B cell (primary cell): Measurements from ENCODE around the gene PRXL2B.

Source experiments
- CTCF ChIP-seq: fragments of 200-600 bp; IDR thresholded peaks from one replicate; pipeline ENCODE4 v1.8.0; 2022; ENCODE audit warnings: antibody characterized with exemption, mild to moderate bottlenecking
- EZH2 ChIP-seq: IDR thresholded peaks from 2 replicates; pipeline ENCODE4 v1.6.1; 2012; ENCODE audit warnings: borderline replicate concordance, low read depth, mild to moderate bottlenecking, moderate library complexity, low read length; ENCODE audit not compliant: insufficient read depth, poor library complexity, severe bottlenecking

DNA sequence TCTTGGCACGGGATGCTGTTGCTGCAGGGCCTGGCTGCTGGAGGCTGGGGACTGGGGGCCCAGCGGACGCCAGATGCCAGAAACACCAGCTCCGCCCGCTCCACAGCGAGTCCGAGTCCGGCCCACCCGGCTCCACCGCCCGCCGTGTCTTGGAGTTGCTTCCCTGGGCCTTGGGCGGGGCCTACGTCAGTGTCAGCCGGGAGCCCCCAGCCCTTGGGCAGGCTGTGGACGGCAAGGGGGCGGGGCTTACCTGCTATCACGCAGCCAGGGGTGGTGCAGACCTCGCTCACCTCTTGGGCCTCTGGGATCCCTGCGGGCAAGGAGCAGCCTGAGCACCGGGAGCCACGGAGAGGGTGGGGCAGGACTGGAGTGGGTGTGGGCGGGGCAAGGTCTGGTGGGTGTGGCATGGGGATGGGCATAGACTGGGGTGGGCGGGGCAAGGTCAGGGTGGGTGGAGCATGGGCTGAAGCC lies 24.5 kb downstream of the PRXL2B start:
- no peak for TF ChIP-seq CTCF
- no peak for TF ChIP-seq EZH2
